Activated T-helper 17 cell treated with anti-CD3 and anti-CD28 coated beads, Interleukin-2, amount 50 U/mL, for 72 hours (primary cell): ENCODE results near the gene SETD1A. TPM values are rescaled to one million over a fixed set of nuclear protein-coding genes. Genes with fewer than 3 reads are reported as not detected.

Experiments used
- ATAC-seq: fragments of 150-1000 bp; cut with Tn5 transposase; replicated peaks from 2 replicates; pipeline ENCODE4 v1.10.0; 2021; ENCODE audit warnings: mild to moderate bottlenecking, moderate library complexity
- H3K27ac Mint-ChIP-seq: one replicate; pipeline ENCODE4 v1.8.0; 2022; ENCODE audit warnings: mixed read lengths
- H3K27me3 Mint-ChIP-seq: one replicate; pipeline ENCODE4 v1.8.0; 2022; ENCODE audit warnings: mixed read lengths
- H3K36me3 Mint-ChIP-seq: one replicate; pipeline ENCODE4 v1.8.0; 2022; ENCODE audit warnings: low read depth, mild to moderate bottlenecking, mixed read lengths
- H3K4me1 Mint-ChIP-seq: one replicate; pipeline ENCODE4 v1.8.0; 2022; ENCODE audit warnings: mixed read lengths
- H3K4me3 Mint-ChIP-seq: one replicate; pipeline ENCODE4 v1.8.0; 2022; ENCODE audit warnings: mild to moderate bottlenecking, mixed read lengths
- H3K9me3 Mint-ChIP-seq: one replicate; pipeline ENCODE4 v1.8.0; 2022; ENCODE audit warnings: mixed read lengths
- total RNA-seq, 2 donors: library from RNA; stranded (reverse); gene quantifications; one replicate each; pipeline ENCODE4 v1.2.3, GENCODE V29; 2022

SETD1A gene
- total RNA-seq, 2 donors from 2014 or later = 27.5 to 33.7 TPM

DNA sequence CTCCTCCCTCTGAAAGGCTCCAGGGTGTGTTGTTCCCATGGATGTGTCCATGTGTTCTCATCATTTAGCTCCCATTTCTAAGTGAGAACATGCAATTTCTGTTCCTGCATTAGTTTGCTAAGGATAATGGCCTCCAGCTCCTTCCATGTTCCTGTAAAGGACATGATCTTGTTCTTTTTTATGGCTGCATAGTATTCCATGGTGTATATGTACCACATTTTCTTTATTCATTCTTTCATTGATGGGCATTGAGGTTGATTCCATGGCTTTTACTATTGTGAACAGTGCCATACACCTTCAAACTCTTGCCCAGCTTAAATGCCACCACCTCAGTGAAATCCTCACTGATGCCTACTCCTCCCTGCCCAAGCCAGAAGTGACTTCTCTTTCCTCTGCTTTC is 13.2 kb upstream of the SETD1A start:
- H3K9me3 Mint-ChIP-seq = no peaks in the 10 kb centered on the region
- no peak overlapping the region for H3K4me3 Mint-ChIP-seq
- ATAC-seq = no peak
- H3K27me3 Mint-ChIP-seq = no peaks in the 10 kb centered on the region
- peaks cover 5% of the 10 kb centered on the region for H3K4me1 Mint-ChIP-seq
- H3K36me3 Mint-ChIP-seq = peaks cover 65% of the 10 kb centered on the region
- no peak overlapping the region for H3K27ac Mint-ChIP-seq

DNA sequence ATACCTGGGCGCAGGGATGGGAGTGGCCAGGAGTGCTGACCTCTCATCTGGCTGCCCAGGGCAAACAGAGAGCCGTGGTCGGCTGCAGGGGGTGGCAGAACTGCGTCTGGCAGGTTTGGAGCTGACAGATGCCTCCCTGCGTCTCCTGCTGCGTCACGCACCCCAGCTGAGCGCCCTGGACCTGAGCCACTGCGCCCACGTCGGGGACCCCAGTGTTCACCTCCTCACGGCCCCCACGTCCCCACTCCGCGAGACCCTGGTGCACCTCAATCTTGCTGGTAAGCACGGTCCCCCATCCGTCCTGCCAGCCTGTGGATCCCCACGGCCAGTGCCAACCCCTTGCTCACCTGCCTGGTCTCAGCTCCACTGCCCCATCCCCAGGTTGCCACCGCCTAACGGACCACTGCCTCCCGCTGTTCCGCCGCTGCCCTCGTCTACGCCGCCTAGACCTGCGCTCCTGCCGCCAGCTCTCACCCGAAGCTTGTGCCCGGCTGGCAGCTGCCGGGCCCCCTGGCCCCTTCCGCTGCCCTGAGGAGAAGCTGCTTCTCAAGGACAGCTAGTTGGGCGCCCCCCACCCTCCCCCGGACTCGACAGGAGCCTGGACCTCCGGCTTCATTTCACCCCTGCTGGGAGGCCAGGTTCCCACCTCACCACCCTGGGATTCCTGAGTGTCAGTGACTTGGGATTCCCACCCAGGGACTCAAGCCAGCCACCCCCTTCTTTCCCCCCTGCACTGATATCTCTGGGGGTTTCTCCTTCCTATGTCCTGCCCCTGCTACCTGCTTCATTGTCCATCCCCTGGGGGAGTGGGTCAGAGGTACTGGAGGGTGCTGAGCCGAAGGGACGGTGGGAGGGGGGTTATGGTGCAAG is 10.6 kb upstream of the SETD1A start:
- no peak overlapping the region for H3K4me3 Mint-ChIP-seq
- no peak overlapping the region for H3K27ac Mint-ChIP-seq
- no peaks in the 10 kb centered on the region for H3K9me3 Mint-ChIP-seq

DNA sequence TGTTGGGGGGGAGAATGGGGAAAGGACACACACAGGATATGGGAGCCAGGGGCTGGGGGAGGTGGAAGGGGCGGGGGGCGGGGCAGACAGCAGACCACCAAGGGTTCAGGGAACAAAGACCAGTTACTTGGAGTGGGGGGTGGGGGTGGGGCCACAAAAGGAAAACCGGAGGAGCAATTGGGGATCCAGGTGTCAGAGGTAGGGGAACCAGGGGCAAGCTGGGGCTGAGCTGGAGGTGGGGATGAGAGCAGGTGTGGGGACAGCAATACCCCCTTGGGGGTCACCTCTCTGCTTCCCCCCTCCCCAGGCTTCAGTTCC is 10.1 kb upstream of the SETD1A start:
- no peak overlapping the region for H3K27ac Mint-ChIP-seq
- H3K36me3 Mint-ChIP-seq = peaks cover 42% of the 10 kb centered on the region
- H3K9me3 Mint-ChIP-seq = no peaks in the 10 kb centered on the region
- no peak overlapping the region for H3K4me3 Mint-ChIP-seq
- H3K4me1 Mint-ChIP-seq = peaks cover 5% of the 10 kb centered on the region
- H3K27me3 Mint-ChIP-seq = no peaks in the 10 kb centered on the region
- ATAC-seq = no peak

More for the DNA sequence above, 10.6 kb upstream of the SETD1A start:
- H3K36me3 Mint-ChIP-seq = peaks cover 48% of the 10 kb centered on the region
- peaks cover 5% of the 10 kb centered on the region for H3K4me1 Mint-ChIP-seq
- no peaks in the 10 kb centered on the region for H3K27me3 Mint-ChIP-seq
- ATAC-seq = no peak

DNA sequence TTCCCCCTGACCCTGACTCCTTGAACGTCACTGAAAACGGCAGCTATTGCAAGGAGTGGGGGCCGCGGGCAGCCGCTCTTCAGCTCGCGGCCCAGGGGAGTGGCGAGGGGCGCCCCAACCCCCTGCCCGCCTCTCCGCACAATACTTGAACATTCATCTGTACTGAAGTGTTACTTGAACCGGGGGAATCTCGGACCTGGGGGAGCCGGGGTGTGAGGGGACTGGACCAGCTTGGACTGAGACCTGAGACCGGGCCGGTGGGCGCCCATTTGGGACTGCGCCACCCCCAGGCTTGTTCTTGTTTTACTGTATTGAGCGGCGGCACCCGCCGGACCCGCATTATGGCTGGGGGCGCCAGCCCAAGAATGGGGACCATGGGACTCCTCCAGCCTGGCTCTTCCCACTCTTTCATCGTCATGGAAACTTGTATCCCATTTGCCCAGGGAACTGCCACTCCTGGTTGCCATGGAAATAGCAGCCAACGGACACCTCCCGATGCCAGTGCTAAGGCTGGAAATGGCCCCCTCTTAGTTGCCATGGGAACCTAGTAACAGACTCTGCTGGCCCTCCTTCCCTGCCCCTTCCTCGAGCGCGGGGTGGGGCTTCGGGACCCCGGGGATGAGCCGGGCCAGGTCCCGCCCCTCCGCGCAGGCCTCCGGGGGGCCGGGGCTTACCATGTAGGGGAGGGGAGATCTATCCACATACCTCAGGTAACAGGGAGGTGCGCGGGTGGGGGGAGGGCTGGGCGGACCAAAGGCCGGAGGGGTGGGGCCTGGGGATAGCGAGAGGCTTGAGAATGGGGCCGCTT is 9.5 kb upstream of the SETD1A start:
- H3K4me3 Mint-ChIP-seq = peak overlapping the region; percentile 94
- H3K27me3 Mint-ChIP-seq = no peaks in the 10 kb centered on the region
- no peak for ATAC-seq
- no peak overlapping the region for H3K27ac Mint-ChIP-seq
- H3K36me3 Mint-ChIP-seq = peaks cover 37% of the 10 kb centered on the region
- peaks cover 5% of the 10 kb centered on the region for H3K4me1 Mint-ChIP-seq
- no peaks in the 10 kb centered on the region for H3K9me3 Mint-ChIP-seq

DNA sequence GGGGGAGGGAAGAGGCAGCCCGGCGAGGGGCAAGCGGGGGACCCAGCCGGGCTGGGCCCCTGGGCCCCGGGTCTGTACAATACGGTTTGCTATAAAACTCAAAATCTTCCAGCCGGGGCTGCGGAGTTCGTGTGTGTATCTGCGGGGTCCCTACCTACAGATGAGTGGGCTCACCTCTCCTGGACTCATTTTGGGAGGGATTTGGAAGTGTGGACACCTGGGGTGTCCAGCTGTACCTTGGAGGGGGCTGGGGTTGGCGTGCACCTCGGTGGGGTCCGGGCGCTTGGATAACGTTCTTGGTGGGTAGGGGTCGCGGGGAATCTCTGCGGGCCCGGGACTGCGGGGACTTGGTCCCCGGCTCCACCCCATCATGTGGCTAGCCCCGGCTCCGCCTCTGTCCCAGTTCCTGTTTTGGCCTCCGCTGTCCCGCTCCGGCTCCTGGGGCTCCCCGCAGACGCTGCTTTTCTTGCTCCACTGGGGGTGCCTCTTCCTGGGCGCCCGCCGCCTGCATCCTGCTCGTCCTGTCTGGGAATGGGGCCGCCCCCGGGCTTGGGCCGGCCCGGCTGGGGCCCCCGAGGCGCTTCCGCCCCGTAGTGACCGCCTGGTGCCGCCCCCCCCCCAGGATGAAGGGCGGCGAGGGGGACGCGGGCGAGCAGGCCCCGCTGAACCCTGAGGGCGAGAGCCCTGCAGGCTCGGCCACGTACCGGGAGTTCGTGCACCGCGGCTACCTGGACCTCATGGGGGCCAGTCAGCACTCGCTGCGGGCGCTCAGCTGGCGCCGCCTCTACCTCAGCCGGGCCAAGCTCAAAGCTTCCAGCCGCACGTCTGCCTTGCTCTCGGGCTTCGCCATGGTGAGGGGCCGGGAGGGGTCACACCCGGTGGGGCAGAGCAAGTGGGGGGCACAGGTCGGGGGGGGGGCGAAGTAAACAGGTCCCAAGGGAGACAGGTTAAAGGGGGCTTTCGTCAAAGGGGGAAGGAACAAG is 8.6 kb upstream of the SETD1A start, which contains the start of gene ORAI3:
ORAI3 (plus strand) TSS at position 402 of the 983 bp plus-strand sequence; CDS start at position 624, 222 bp downstream.
- Mint-ChIP-seq H3K9me3 (no peaks in the 10 kb centered on the region), H3K27me3 (no peaks in the 10 kb centered on the region), H3K27ac (peak within 1 kb of the TSS; percentile 92), H3K36me3 (peaks cover 31% of the 10 kb centered on the region), H3K4me3 (peak within 1 kb of the TSS; percentile 94), H3K4me1 (peaks cover 5% of the 10 kb centered on the region)
- ATAC-seq = peak; percentile 65

DNA sequence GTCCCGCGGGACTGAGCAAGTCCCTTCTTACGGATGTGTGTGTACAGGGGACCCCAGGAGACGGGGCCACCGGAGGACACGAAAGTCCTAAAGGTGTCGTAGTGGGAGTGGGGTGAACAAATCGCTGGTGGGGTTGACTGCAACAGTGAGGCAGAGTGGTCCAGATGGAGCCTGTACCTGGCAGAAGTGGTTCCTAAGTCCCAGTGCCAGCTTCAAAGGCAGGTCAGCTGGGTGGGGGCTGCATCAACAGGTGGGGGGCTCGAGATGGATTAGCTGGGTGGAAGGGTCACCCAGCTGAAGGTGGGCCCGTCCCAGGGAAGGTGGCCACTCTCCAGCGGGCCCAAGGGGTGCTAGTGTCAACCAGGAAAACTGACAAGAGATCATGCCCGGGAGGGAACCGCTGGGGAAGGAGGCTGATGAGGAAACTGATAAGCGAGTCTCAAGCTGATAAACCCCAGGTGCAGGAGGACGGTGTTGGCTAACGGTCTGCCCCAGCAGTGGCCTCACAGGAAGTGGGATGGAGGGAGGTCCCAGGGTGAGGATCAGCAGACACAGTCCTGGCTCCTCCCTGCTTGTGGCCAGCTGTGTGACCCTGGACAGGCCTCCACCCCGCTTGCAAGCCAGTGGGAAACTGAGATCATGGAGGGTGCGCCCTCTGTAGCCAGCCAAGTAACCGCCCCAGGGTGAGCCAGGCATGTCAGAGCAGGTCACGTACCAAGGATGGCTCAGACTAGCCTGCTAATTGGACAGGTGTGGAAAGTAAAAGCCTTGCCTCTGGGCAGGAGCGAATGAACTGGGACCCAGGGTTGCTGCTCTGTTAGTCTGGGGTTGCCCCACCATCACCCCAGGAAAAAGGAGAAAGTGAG is 7.7 kb upstream of the SETD1A start:
- peaks cover 5% of the 10 kb centered on the region for H3K4me1 Mint-ChIP-seq
- peak overlapping the region; percentile 94 for H3K4me3 Mint-ChIP-seq
- H3K36me3 Mint-ChIP-seq = peaks cover 22% of the 10 kb centered on the region
- ATAC-seq = peak; percentile 85
- no peaks in the 10 kb centered on the region for H3K27me3 Mint-ChIP-seq
- H3K27ac Mint-ChIP-seq = peak overlapping the region; percentile 92
- H3K9me3 Mint-ChIP-seq = no peaks in the 10 kb centered on the region

DNA sequence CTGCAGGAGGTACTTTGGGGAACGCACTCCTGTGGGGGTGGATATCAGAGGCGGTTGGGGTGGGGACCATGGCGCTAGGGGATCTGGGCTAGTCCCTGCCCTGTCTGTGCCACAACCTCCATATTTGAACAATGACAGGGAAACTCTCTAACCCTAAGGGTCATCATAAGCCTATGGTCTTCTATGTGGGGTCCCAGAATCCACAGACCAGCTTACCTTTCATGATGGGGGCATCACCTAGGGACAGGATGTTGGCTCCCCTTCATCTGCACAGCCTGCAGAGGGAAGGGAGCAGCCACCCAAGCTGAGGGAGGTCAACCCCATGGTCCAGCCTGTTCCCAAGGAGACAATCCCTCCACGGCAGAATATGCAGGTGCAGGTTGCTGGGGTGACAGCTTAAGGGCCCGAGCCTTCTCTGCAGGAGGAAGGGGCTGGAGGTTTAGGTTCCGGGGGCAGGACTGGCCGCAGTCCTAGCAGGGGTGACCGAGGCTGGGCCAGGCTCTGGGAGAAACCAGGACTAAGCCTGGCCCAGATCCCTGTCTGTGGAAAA is 7.0 kb upstream of the SETD1A start:
- peak overlapping the region; percentile 94 for H3K4me3 Mint-ChIP-seq
- no peaks in the 10 kb centered on the region for H3K9me3 Mint-ChIP-seq
- peaks cover 5% of the 10 kb centered on the region for H3K4me1 Mint-ChIP-seq
- H3K27ac Mint-ChIP-seq = peak overlapping the region; percentile 92
- peaks cover 17% of the 10 kb centered on the region for H3K36me3 Mint-ChIP-seq
- no peak for ATAC-seq
- no peaks in the 10 kb centered on the region for H3K27me3 Mint-ChIP-seq

DNA sequence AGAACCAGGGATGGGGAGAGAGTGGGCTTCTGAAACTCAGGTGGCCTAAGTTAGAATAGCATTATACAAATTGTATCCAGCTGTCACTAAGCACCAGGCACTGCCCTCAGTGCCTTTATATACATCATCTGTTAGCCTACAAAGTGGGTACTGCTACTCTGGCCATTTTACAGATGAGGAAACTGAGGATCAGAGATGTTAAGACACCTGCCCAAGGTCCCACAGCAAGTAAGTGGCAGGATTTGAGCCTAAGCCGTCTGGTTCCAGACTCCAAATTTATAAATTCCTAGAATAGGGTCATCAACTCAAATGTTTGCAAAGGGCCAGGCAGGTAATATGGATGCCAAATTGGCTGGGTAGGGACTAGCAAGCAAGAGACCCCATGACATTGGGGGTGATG is 6.4 kb upstream of the SETD1A start:
- Mint-ChIP-seq H3K27me3 (no peaks in the 10 kb centered on the region), H3K27ac (no peak overlapping the region), H3K36me3 (peaks cover 11% of the 10 kb centered on the region), H3K4me3 (peak overlapping the region; percentile 94), H3K9me3 (no peaks in the 10 kb centered on the region), H3K4me1 (peaks cover 5% of the 10 kb centered on the region)
- ATAC-seq = no peak

DNA sequence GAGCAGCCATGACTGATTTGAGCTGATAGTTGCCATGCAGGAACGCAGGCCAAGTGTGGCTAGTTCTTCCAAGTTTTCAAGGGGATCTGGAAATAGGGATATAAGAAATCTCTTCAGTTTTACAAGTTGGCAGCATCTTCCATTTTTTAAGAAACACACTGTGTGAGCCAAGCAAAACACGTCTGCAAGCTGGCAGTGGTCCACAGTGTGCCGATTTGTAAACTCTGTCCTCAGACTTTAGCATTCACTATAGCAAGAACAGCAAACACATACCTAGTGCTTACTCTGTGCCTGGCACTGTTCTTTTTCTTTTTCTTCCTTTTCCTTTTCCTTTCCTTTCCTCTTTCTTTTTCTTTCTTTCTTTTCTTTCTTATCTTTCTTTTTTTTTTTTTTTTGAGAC is 5.8 kb upstream of the SETD1A start:
- no peaks in the 10 kb centered on the region for H3K27me3 Mint-ChIP-seq
- no peak overlapping the region for H3K27ac Mint-ChIP-seq
- H3K4me3 Mint-ChIP-seq = no peak overlapping the region
- H3K36me3 Mint-ChIP-seq = peaks cover 9% of the 10 kb centered on the region
- H3K4me1 Mint-ChIP-seq = peaks cover 5% of the 10 kb centered on the region
- no peak for ATAC-seq
- no peaks in the 10 kb centered on the region for H3K9me3 Mint-ChIP-seq

DNA sequence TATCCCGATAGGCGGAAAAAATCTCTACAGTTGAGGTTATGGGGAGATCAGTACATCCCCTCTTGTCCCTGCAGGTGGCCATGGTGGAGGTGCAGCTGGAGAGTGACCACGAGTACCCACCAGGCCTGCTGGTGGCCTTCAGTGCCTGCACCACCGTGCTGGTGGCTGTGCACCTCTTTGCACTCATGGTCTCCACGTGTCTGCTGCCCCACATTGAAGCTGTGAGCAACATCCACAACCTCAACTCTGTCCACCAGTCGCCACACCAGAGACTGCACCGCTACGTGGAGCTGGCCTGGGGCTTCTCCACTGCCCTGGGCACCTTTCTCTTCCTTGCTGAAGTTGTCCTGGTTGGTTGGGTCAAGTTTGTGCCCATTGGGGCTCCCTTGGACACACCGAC is 4.4 kb upstream of the SETD1A start:
- H3K27me3 Mint-ChIP-seq = no peaks in the 10 kb centered on the region
- H3K9me3 Mint-ChIP-seq = no peaks in the 10 kb centered on the region
- no peak overlapping the region for H3K4me3 Mint-ChIP-seq
- peaks cover 5% of the 10 kb centered on the region for H3K4me1 Mint-ChIP-seq
- no peak overlapping the region for H3K27ac Mint-ChIP-seq
- ATAC-seq = no peak
- peaks cover 18% of the 10 kb centered on the region for H3K36me3 Mint-ChIP-seq

DNA sequence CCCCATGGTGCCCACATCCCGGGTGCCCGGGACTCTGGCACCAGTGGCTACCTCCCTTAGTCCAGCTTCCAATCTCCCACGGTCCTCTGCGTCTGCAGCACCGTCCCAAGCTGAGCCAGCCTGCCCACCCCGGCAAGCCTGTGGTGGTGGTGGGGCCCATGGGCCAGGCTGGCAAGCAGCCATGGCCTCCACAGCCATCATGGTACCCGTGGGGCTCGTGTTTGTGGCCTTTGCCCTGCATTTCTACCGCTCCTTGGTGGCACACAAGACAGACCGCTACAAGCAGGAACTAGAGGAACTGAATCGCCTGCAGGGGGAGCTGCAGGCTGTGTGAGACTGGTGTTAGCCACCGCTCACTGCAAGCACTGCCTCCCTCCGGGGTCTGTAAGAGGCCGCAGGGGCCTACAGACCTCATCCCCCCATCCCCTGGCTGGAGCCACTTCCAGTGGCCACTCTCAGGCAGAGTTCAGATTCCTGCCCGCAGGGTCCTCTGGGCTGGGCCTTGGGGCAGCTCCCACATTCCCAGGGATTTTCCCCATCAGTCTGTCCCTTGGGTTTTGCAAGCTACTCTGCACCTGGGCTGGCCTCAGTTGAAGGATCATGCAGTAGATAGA is 3.9 kb upstream of the SETD1A start:
- Mint-ChIP-seq H3K27me3 (no peaks in the 10 kb centered on the region), H3K9me3 (no peaks in the 10 kb centered on the region), H3K27ac (no peak overlapping the region), H3K4me1 (peaks cover 5% of the 10 kb centered on the region), H3K4me3 (no peak overlapping the region), H3K36me3 (peaks cover 22% of the 10 kb centered on the region)
- ATAC-seq = no peak

DNA sequence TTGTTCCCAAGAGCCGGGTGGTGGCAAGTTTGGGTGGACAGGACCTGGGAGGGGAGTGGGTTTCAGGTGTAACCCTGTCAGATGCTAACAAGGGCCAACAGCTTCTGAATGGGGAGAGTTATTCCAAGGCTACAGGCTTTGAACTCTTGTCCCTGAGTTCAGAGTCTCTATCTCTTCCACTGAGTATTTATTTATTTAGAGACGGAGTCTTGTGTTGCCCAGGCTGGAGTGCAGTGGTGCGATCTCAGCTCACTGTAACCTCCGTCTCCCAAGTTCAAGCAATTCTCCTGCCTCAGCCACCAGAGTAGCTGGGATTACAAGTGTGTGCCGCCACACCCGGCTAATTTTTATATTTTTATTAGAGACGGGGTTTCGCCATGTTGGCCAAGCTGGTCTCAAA is 2.6 kb upstream of the SETD1A start:
- H3K9me3 Mint-ChIP-seq = no peaks in the 10 kb centered on the region
- no peak for ATAC-seq
- peaks cover 15% of the 10 kb centered on the region for H3K4me1 Mint-ChIP-seq
- no peak overlapping the region for H3K27ac Mint-ChIP-seq
- H3K36me3 Mint-ChIP-seq = peaks cover 32% of the 10 kb centered on the region
- no peak overlapping the region for H3K4me3 Mint-ChIP-seq
- H3K27me3 Mint-ChIP-seq = no peaks in the 10 kb centered on the region
